ACC112 (cell line): Measurements from ENCODE around the gene CIROP.

ENCODE experiments used
- H2AFZ ChIP-seq: fragments of 200-600 bp; sonication (generic); one replicate; pipeline ENCODE4 v1.6.0; 2017; ENCODE audit warnings: antibody characterized with exemption, low read length; ENCODE audit not compliant: unreplicated experiment
- H3K27ac ChIP-seq: fragments of 200-600 bp; sonication (generic); 2 replicates; pipeline ENCODE4 v1.5.1; 2014; ENCODE audit warnings: low read depth, mild to moderate bottlenecking, antibody characterized with exemption, low read length, moderate library complexity
- H3K27me3 ChIP-seq: fragments of 200-600 bp; sonication (generic); 2 replicates; pipeline ENCODE4 v1.6.1; 2014; ENCODE audit warnings: mild to moderate bottlenecking, antibody characterized with exemption, low read length, moderate library complexity, mixed read lengths; ENCODE audit not compliant: insufficient read depth
- H3K36me3 ChIP-seq: fragments of 200-600 bp; sonication (generic); 2 replicates; pipeline ENCODE4 v1.6.1; 2016; ENCODE audit warnings: mild to moderate bottlenecking, antibody characterized with exemption, low read length, moderate library complexity, mixed read lengths; ENCODE audit not compliant: insufficient read depth
- H3K4me1 ChIP-seq: fragments of 200-600 bp; sonication (generic); one replicate; pipeline ENCODE4 v1.6.1; 2016; ENCODE audit warnings: low read length, mixed read lengths; ENCODE audit not compliant: insufficient read depth, unreplicated experiment, control insufficient read depth
- H3K4me3 ChIP-seq: fragments of 200-600 bp; sonication (generic); 2 replicates; pipeline ENCODE4 v1.5.1; 2014; ENCODE audit warnings: mild to moderate bottlenecking, low read depth, low read length
- H3K79me2 ChIP-seq: fragments of 200-600 bp; sonication (generic); one replicate; pipeline ENCODE4 v1.6.0; 2016; ENCODE audit warnings: low read length; ENCODE audit not compliant: control insufficient read depth, unreplicated experiment, insufficient read depth

The CIROP gene

DNA sequence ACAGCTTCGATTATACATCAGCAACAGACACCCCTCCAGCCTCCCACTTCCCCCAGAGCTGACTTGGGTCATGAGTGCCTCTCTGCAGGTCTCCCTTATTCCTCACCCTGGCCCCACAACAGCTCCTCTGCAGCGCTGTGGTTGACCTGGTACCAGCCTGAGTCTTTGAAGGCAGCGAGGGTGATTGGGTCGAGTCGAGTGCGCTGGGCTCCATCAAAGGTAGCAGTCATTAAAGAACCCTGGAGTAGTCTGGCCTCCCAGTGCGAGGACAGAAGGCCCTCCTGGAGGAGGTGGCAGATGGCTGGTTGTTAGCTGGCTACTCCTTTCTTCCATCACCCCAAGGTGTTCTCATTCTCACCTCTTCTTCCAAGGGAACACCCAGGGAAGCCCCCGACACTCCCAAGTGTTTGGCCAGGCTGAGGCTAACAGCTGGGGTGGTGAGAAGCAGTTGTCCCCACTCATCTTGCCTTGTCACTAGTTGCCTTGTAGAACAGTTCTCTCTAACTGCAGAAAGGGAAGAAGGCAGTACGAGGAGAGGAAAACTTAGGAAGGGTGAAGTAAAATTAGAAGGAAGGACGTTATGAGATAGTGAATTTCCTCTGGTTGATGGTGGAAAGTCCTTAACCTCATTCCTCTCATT is 2.7 kb downstream of the CIROP start:
- H2AFZ ChIP-seq, result no peak overlapping the region
- H3K4me1 ChIP-seq, result peaks cover 8% of the 10 kb centered on the region
- peaks cover 20% of the 10 kb centered on the region for H3K36me3 ChIP-seq
- no peaks in the 10 kb centered on the region for H3K27me3 ChIP-seq
- peaks cover 25% of the 10 kb centered on the region for H3K79me2 ChIP-seq
- H3K27ac ChIP-seq, result no peak overlapping the region
- H3K4me3 ChIP-seq, result no peak overlapping the region

- Histone ChIP-seq H2AFZ (no peak overlapping the region), H3K27me3 (no peaks in the 10 kb centered on the region), H3K79me2 (peaks cover 32% of the 10 kb centered on the region), H3K4me3 (no peak overlapping the region), H3K27ac (no peak overlapping the region), H3K36me3 (peaks cover 20% of the 10 kb centered on the region), H3K4me1 (peaks cover 14% of the 10 kb centered on the region)
Observed at GRCh38 chr14:23101213-23101970, 3.4 kb downstream of the CIROP start.

- H3K4me1 ChIP-seq, result peaks cover 14% of the 10 kb centered on the region
- H3K4me3 ChIP-seq, result no peak overlapping the region
- no peak overlapping the region for H2AFZ ChIP-seq
- no peak overlapping the region for H3K27ac ChIP-seq
- no peaks in the 10 kb centered on the region for H3K27me3 ChIP-seq
- H3K79me2 ChIP-seq, result peaks cover 40% of the 10 kb centered on the region
- H3K36me3 ChIP-seq, result peaks cover 20% of the 10 kb centered on the region
Observed at GRCh38 chr14:23099212-23099861, 5.5 kb downstream of the CIROP start.

DNA sequence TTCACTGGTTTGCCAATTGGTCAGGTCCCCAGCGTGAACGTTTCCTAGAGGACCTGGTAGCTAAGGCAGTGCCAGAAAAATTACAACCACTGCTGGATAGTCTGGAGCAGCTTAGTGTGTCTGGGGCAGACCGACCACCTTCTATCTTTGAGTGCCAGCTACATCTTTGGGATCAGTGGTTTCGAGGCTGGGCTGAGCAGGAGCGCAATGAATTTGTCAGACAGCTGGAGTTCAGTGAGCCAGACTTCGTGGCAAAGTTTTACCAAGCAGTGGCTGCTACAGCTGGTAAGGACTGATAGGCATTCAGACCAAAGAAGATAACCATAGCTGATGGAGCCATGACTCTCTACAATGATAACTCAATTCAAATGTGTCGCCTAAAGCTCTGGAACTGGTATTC is 7.0 kb downstream of the CIROP start:
- Histone ChIP-seq H3K27ac (no peak overlapping the region), H3K27me3 (no peaks in the 10 kb centered on the region), H3K4me1 (peaks cover 24% of the 10 kb centered on the region), H2AFZ (no peak overlapping the region), H3K36me3 (peaks cover 26% of the 10 kb centered on the region), H3K79me2 (peaks cover 56% of the 10 kb centered on the region), H3K4me3 (peak overlapping the region; percentile 83)

GRCh38 chr14:23095196-23096108 is 9.3 kb downstream of the CIROP start, which contains the start of gene C14orf119:
C14orf119 (plus strand) TSS chr14:23095505; CDS start chr14:23097659, 2,154 bp downstream.
- peaks cover 73% of the 10 kb centered on the region for H3K79me2 ChIP-seq

GRCh38 chr14:23094666-23095195 is 10.1 kb downstream of the CIROP start, which contains the start of gene ACIN1:
ACIN1 (minus strand) TSS chr14:23095136; CDS start chr14:23095112, 24 bp downstream.
- peaks cover 80% of the 10 kb centered on the region for H3K79me2 ChIP-seq

More at GRCh38 chr14:23095196-23096108, 9.3 kb downstream of the CIROP start, which contains the start of gene C14orf119:
- Histone ChIP-seq H3K27me3 (no peaks in the 10 kb centered on the region), H3K27ac (peak within 1 kb of the TSS; percentile 88), H3K4me3 (peak within 1 kb of the TSS; percentile 83), H3K4me1 (peaks cover 33% of the 10 kb centered on the region), H2AFZ (peak within 1 kb of the TSS; percentile 83), H3K36me3 (peaks cover 33% of the 10 kb centered on the region)

DNA sequence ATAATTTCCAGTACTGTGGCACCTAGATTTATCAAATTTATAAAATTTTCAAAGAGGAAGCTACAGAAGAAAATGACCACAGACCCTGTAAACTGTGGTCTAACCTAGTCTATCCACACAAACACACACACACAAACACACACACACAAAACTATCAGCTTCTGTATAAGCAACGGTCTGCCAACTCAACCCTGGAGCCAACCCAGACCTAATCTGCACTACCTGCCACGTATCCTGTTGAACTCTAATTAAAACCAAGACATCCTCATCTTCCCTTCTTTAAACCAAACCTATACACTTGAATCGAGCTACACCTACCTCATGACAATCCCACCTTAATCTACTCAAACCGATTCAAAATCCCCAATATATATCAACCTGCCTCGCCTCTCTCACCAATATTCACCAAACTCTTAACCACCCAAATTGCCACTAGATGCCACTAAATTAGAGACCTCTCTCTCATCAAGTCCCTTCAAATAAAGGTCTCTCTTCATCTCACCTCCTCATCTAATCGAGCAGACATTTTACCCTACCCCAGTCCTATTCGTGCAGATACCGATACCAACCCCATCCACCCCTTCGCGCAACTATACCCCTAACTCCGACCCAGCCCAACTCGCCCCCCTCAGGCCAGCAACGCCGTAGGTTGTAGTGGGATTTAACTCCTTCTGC is 10.7 kb downstream of the CIROP start:
- peaks cover 76% of the 10 kb centered on the region for H3K79me2 ChIP-seq

More at GRCh38 chr14:23094666-23095195, 10.1 kb downstream of the CIROP start, which contains the start of gene ACIN1:
- Histone ChIP-seq H2AFZ (peak within 1 kb of the TSS; percentile 83), H3K36me3 (peaks cover 40% of the 10 kb centered on the region), H3K4me1 (peaks cover 33% of the 10 kb centered on the region), H3K27me3 (no peaks in the 10 kb centered on the region), H3K4me3 (peak within 1 kb of the TSS; percentile 83), H3K27ac (peak within 1 kb of the TSS; percentile 88)

DNA sequence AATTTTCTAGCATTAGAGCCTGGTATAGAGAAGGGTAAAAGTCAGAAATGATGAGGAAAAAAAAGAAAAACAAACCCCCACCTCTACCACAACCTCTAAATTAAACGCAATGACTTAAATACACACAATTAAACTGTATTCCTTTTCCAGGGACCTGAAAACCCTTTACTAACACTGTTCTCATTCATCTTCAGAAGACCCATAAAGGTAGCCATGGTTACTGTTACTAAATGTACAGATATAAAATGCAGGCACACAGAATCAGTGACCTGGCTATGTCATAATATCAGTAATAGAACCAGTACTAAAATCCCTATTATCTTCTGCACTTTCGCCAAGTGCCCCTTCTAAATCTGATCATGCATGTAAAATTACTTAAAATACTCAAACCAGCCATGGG is 11.3 kb downstream of the CIROP start:
- Histone ChIP-seq H3K4me1 (peaks cover 33% of the 10 kb centered on the region), H3K4me3 (peak overlapping the region; percentile 83), H2AFZ (no peak overlapping the region), H3K27me3 (no peaks in the 10 kb centered on the region), H3K36me3 (peaks cover 41% of the 10 kb centered on the region), H3K79me2 (peaks cover 73% of the 10 kb centered on the region), H3K27ac (no peak overlapping the region; the same call in 1 of the 2 replicates)

More for the DNA sequence above, 10.7 kb downstream of the CIROP start:
- Histone ChIP-seq H3K27ac (peak overlapping the region; percentile 88), H3K4me3 (peak overlapping the region; percentile 83), H2AFZ (peak overlapping the region; percentile 83), H3K36me3 (peaks cover 44% of the 10 kb centered on the region), H3K4me1 (peaks cover 33% of the 10 kb centered on the region), H3K27me3 (no peaks in the 10 kb centered on the region)

DNA sequence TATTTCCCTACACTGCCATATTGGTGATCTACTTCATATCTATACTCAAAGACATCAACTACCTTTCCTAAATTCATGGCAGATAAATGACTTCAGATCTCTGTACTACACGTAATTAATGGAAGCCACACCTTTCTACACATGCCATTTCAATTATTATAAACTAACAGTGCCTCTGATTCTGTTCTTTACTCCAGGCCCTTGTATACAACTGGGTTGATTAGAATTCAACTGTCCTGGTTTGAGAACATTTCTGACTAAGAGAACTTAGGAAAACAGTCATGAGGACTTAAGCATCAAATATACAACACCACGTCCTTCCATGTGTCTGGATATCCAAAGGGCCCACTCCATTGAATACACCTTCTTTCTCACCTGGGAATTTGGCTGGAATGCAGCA is 11.7 kb downstream of the CIROP start:
- Histone ChIP-seq H3K4me1 (peaks cover 33% of the 10 kb centered on the region), H3K4me3 (peak overlapping the region; percentile 83), H3K27ac (no peak overlapping the region), H2AFZ (no peak overlapping the region), H3K36me3 (peaks cover 41% of the 10 kb centered on the region), H3K79me2 (peaks cover 70% of the 10 kb centered on the region), H3K27me3 (no peaks in the 10 kb centered on the region)
